Brain pericyte (primary cell): ENCODE measurements around the gene SPRR1B.
"Not testable (repeated sequence)": the region's sequence is repeated elsewhere in the genome, so short reads cannot be mapped to it uniquely, and the experiment has no call there.

Experiments
- DNase-seq: peaks from one replicate; pipeline ENCODE4 v3.0.0-alpha.2; 2012; ENCODE audit warnings: low read depth, low spot score

The SPRR1B gene

GRCh38 chr1:153030895-153031294 lies at the start of gene SPRR1B:
SPRR1B (plus strand) TSS chr1:153031203; CDS start chr1:153032346, 1,143 bp downstream.
- DNase-seq = no peak

GRCh38 chr1:152982076-152982475 lies 48.9 kb upstream of the SPRR1B start:
- no peak for DNase-seq

DNA sequence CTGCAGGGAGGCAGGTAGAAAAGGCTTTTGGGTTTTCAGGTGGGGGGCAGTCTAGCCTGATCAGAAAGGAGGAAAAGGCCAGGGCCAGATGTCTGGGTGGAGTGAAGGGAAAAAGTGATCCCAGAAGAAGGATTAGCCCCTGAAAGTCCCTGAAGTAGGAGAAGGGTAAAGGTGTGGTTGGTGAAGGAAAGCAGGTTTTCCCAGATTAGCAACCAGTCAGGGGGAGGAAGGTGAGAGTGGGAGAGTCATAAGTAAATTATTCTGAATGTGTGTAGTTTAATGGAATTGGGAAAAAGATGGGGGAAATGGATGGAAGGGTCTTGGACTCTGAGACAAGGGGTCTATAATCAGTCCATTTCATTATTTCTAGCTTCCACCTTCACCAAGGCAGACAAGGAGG lies 47.8 kb upstream of the SPRR1B start:
- no peak for DNase-seq

- DNase-seq = no peak
Observed at GRCh38 chr1:152983743-152984142, 47.3 kb upstream of the SPRR1B start, which contains the start of gene SPRR1A. SPRR1A (plus strand) TSS chr1:152984081; CDS start chr1:152985231, 1,150 bp downstream.

- no peak for DNase-seq
Observed at GRCh38 chr1:152986578-152986977, 44.4 kb upstream of the SPRR1B start.

DNA sequence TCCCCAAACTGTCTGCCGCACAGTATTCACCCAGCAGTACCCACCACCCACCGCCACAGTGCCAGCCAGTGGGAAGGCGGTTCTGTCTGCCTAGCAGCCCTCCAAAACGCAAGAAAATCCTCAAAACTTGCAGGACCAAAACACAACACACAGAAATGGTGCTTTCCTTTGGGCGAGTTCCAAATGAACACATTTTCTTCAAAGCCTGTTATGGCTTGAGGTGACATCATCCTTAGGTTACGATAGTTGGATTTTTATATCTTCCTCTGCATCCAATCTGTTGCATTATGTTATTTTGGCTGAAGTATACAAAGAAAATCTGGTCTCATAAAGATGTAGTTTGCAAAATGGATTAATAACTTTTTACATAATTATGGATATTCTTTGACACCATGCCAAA lies 37.8 kb upstream of the SPRR1B start:
- DNase-seq = no peak

GRCh38 chr1:152995842-152996241 lies 35.2 kb upstream of the SPRR1B start:
- no peak for DNase-seq

- DNase-seq = no peak
Observed at GRCh38 chr1:152996633-152997400, 34.2 kb upstream of the SPRR1B start.

DNA sequence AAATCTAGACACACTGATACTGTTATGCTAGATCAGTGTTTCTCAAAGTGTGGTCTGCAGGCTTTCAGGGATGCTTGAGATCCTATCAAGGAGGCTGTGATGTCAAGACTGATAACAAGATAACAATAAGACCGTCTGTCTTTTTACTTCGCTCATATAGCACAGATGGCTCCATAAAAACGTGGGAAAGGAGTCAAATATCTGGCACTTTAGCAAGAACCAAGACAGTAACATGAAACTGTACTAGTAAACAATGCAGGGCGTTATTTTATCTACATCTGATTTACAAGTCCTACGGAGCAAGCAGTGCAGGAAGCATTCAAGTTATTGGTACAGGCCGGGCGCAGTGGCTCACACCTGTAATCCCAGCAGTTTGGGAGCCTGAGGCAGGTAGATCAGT lies 33.1 kb upstream of the SPRR1B start:
- DNase-seq = no peak

DNA sequence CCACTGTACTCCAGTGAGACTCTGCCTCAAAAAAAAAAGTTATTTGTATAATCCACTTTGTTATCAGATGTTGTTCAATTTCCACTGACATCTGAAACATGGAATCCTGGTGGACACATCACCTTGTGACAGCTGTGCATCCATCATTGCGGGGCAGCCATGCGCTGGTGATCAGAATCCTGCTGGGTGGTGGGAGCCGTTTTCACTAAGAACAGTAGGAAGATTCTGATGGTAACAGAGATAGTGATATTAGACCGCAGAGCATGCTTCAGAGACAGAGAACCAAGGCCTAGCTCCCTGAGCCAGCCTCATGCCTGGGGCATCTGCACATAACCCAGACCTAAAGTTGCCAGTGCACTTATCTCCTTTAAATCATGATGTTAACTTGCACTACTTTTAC lies 32.5 kb upstream of the SPRR1B start:
- DNase-seq = no peak

- no peak for DNase-seq
Observed at GRCh38 chr1:152999818-153000217, 31.2 kb upstream of the SPRR1B start.

- no peak for DNase-seq
Observed at GRCh38 chr1:153000294-153000693, 30.7 kb upstream of the SPRR1B start.

GRCh38 chr1:153001382-153001781 lies 29.6 kb upstream of the SPRR1B start, which contains the start of gene SPRR3:
SPRR3 (plus strand) TSS chr1:153001749; CDS start chr1:153003021, 1,272 bp downstream.
- no peak for DNase-seq

DNA sequence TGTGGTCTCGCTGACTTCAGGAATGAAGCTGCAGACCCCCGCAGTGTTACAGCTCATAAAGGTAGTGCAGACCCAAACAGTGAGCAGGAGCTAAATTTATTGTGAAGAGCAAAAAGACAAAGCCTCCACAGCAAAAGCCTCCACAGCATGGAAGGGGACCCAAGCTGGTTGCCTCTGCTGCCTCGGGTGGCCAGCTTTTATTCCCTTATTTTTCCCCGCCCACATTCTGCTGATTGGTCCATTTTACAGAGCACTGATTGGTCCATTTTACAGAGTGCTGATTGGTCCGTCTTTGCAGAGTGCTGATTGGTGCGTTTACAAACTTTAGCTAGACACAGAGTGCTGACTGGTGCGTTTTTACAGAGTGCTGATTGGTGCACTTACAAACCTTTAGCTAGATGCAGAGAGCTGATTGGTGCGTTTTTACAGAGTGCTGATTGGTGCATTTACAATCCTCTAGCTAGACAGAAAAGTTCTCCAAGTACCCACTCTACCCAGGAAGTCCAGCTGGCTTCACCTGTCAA lies 19.7 kb upstream of the SPRR1B start:
- not testable (repeated sequence) for DNase-seq

- not testable (repeated sequence) for DNase-seq
Observed at GRCh38 chr1:153021829-153022228, 9.2 kb upstream of the SPRR1B start.

GRCh38 chr1:153022340-153022739 lies 8.7 kb upstream of the SPRR1B start:
- not testable (repeated sequence) for DNase-seq

DNA sequence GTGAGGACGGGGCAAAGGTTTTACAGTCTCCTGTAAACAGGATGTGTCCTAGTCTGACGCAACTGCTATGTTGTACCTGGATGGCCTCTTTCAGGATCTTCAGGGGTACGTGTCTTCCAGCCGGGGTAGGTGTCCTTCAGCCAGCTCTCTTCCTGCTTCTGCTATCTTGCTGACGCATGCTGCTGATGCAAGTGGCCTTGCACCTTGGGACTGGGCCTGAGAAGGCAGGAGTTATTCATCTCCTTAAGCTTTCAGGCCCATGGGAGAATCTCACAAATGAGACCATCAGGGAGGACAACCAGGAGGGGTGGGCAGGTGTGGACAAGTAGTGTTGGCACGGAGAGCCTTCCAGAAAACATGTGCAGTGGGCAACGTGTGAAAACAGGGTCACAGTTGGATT lies 7.9 kb upstream of the SPRR1B start:
- no peak for DNase-seq

- no peak for DNase-seq
Observed at GRCh38 chr1:153024413-153024812, 6.6 kb upstream of the SPRR1B start.

GRCh38 chr1:153025797-153026196 lies 5.2 kb upstream of the SPRR1B start:
- DNase-seq = no peak

DNA sequence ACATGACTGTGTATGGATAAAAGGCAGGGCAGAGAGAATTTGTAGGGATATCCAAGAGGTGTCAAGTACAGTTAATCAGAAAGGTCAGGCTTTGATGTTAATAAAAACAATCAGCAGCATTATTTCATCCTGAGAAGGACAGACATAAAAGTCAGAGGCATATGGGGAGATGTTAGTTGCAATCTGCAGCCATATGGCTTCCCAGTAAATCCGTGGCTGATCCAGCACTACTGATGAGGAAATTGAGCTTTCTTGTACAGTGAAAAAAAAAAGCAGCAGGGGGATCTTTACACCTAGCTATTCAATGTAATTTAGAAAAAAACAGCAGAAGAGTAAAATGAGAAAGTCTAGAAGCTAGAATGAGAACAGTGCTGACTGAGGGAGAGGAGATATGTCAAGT lies 2.2 kb upstream of the SPRR1B start:
- no peak for DNase-seq

GRCh38 chr1:153032073-153032472 lies 1.1 kb downstream of the SPRR1B start:
- DNase-seq = no peak

GRCh38 chr1:153032677-153033308 lies 1.8 kb downstream of the SPRR1B start:
- no peak for DNase-seq

DNA sequence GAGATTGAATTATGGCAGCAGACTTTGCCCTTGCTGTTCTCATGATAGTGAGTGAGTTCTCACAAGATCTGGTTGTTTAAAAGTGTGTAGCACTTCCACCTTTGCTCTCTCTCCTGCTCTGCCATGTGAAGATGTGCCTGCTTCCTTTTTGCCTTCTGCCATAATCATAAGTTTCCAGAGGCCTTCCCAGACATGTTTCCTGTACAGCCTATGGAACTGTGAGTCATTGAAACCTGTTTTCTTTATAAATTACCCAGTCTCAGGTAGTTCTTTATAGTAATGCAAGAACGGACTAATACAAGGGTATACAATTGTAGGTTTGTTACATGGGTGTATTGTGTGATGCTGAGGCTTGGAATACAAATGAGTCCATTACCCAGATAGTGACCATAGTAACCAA lies 4.2 kb downstream of the SPRR1B start:
- no peak for DNase-seq
